GM18526 (cell line): ENCODE measurements around the gene C3orf33.

ENCODE experiments used
- POLR2A ChIP-seq: IDR thresholded peaks from 3 replicates; pipeline ENCODE4 v1.6.1; 2011; ENCODE audit not compliant: insufficient read length; ENCODE audit errors: extremely low read depth

Gene C3orf33

DNA sequence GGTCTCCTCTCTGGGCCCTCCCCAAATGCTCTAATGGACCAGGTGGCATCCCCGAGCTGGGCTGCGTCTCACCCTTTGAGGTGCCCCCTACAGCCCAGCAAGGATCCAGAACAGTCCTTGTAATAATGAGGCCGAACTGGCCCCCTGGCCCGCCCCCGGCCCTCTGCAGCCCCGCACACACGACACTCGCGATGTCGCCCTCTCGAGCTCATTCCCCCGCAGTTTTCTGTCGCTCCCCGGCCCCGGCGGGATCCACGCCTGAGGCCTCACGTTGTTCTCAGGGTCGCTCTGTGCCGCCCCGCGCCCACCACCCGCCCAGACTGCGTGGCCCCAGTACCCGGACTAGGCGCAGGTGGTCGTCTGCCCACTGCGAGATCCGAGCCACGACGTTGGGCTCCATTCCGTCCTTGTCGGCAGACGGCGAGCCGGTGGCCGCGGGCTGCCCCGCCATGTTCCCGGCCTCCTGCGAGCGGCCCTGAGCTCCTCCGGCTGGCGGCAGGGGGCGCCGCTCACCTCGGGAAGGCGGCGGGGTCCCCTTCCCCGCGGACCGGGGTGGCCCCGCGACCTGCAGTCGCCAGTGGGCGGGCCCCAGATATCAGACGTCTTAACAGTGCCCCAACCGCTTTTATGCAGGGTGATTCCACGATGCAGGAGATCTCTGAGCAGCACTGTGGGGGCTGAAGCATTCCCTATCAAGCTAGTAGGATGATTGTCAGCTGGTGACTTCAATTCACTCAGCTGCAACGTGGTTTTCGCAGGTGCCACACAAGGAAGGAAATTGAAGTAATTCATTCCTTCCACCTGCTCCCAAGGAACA, at the start of gene C3orf33:
Gene C3orf33, minus strand, starts transcription at position 477 of the 817 bp plus-strand sequence. Its CDS starts 26 bp downstream, at position 451.
- TF ChIP-seq POLR2A: peak; percentile 48

GRCh38 chr3:155854141-155854940, 48.3 kb upstream of the C3orf33 start, which contains the start of gene SLC33A1:
TSS of gene SLC33A1 (minus strand) at chr3:155854427. CDS start at chr3:155853997, 430 bp downstream.
- TF ChIP-seq POLR2A: peak; percentile 81

GRCh38 chr3:155853214-155854140, 47.4 kb upstream of the C3orf33 start:
- no peak for TF ChIP-seq POLR2A

DNA sequence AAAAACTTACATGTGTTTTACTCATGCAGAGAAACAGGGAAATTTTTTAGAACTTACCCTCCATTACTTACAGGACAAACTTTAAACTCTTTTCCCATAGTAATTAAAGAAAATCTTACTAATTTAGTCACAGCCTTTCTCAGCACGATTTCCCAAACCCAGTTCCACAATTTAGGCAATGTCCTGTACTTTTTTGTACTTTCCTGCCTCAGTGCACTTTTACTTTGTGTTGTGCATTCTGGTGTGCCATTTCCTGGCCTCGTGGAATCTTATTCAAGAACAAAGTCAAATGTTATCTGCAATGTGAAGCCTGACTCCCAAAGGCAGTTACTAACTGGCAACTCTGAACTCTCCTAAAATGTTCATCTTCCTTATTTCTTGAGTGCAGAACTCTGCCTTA, 46.3 kb upstream of the C3orf33 start:
- no peak for TF ChIP-seq POLR2A

DNA sequence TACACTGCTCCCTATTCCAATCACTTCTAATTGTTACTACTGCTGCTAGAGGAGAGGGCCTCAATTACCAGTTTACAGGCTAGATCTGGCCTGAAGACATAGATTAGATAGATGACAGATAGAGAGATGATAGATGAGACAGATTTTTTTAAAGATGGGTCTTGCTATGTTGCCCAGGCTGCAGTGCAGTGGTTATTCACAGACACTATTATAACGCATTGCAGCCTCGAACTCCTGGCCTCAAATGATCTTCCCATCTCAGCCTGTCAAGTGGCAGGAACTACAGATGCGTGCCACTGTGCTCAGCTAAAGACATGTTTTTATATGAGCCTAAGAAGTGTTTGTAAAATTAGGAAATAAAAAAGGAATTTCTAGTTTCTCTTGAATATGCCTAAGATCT, 41.9 kb upstream of the C3orf33 start:
- TF ChIP-seq POLR2A: no peak

DNA sequence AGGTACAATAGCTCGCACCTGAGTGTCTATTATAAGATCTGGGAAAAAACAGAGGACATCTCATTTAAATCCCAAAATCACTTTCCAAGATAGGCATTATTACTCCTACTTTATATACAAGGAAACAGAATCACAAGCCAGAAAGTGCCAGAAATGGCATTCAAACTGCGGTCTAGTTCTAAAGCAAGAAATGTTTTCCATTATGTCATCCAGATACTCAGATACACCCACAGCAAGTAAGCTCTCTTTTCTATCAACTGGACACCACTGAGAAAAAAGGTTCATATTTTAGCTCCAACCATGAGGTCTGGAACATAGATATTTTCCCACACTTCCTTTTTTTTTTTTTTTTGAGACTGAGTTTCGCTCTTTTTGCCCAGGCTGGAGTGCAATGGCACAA, 40.0 kb upstream of the C3orf33 start:
- no peak for TF ChIP-seq POLR2A

GRCh38 chr3:155843569-155843968, 37.5 kb upstream of the C3orf33 start:
- TF ChIP-seq POLR2A: no peak

DNA sequence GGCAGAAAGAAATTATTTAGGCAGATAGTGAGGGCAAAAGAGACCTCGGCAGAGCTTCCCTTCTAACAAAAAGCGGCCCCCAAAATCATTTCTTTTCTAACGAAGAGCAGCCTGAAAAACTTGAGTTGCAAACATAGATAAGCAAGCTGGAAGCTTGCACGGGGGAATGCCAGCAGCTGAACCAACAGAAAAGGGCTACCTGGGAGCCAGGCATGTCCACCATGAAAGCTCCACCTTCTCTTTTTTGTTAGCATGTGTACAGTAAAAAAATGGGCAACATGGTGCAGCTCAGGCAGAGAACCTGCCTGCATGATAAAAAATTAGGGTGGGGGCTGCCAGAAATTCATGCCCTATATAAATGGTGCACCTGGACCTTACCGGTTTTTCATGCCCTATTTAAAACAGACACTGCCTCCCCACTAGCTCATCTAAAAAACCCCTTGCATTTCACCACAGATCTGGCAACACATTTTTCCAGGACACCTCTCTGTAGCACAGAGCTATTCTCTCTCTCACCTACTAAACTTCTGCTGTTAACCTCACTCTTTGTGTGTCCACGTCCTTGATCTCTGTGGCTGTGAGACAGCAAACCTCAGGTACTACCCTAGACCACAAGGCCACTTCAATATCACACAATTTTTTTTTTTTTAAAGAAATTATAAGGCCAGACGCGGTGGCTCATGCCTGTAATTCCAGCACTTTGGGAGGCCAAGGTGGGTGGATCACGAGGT, 29.4 kb upstream of the C3orf33 start:
- TF ChIP-seq POLR2A: no peak

GRCh38 chr3:155815030-155815545, 9.0 kb upstream of the C3orf33 start:
- TF ChIP-seq POLR2A: no peak

DNA sequence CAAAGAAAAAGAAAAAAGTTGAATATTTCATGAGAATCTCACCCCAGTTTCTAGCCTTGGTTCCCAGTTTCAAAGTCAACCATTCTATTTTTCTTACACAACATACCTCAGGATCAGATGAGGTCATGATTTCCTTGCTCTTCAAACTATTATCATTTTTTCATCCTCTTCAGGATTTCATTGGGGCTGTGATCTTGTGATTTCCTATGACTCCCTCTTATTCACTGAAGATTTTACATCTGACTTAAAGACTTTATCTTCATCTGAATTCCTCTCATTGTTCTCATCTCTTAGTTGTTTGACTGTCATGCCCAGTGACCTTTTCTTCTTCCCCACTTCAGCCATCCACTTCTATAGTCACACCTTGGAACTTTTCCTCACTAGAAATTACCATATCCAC, 3.1 kb upstream of the C3orf33 start:
- TF ChIP-seq POLR2A: no peak

GRCh38 chr3:155807823-155808222, 1.7 kb upstream of the C3orf33 start:
- TF ChIP-seq POLR2A: no peak

GRCh38 chr3:155805204-155805801, 775 bp downstream of the C3orf33 start:
- no peak for TF ChIP-seq POLR2A

- TF ChIP-seq POLR2A: no peak
These were observed 1.8 kb downstream of the C3orf33 start for GRCh38 chr3:155804323-155804722.

DNA sequence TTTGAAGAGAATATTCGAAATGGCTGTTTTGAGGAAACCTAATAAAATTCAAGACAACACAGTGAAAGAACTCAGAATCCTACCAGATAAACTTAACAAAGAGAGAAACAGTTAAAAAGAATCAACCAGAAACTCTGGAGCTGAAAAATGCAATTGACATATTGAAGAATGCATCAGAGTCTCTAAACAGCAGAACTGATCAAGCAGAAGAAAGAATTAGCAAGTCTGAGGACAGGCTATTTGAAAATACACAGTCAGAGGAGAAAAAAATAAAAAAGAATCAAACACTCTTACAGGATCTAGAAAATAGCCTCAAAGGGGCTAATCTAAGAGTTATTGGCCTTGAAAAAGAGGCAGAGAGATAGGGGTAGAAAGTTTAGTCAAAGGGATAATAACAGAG, 13.5 kb downstream of the C3orf33 start:
- no peak for TF ChIP-seq POLR2A
